Measurements from ENCODE around the gene C12orf43. TPM values are rescaled to one million over a fixed set of nuclear protein-coding genes. Genes with fewer than 3 reads are reported as not detected.

C12orf43 gene
- total RNA-seq, 2 experiments from 2014 or later, result 19.8 to 20.7 TPM

- CTCF ChIA-PET, result no interaction called here
- intact Hi-C loops (cut with micrococcal nuclease), result no loop called here
Measured at GRCh38 chr12:120978296-120979219, 37.7 kb downstream of the C12orf43 start, which contains the start of gene HNF1A. TSS of gene HNF1A (plus strand) at chr12:120978543. CDS start at chr12:120978769, 226 bp downstream.

GRCh38 chr12:120977531-120978295 is 38.6 kb downstream of the C12orf43 start:
- no peak overlapping the region for H3K4me3 Mint-ChIP-seq
- TF ChIP-seq CTCF (IDR thresholded peaks at IDR 0.05), result no peak
- ATAC-seq (no peak), DNase-seq (no peak)
- ChIA-PET CTCF (no interaction called here), POLR2A (interaction anchor here (1.0 kb wide), 1 partner anchor 18 kb away, joined by 3 read pairs; no protein-coding TSS in a partner anchor)
- H3K4me1 Mint-ChIP-seq (ENCODE audit: low read depth), result no peaks in the 10 kb centered on the region
- no peaks in the 10 kb centered on the region for H3K27me3 Mint-ChIP-seq
- intact Hi-C loops (cut with micrococcal nuclease), result no loop called here
- H3K36me3 Mint-ChIP-seq (ENCODE audit: low read depth), result no peaks in the 10 kb centered on the region
- H3K9me3 Mint-ChIP-seq, result no peaks in the 10 kb centered on the region
- H3K27ac Mint-ChIP-seq, result no peak overlapping the region

More at GRCh38 chr12:120978296-120979219, 37.7 kb downstream of the C12orf43 start, which contains the start of gene HNF1A:
- ATAC-seq (no peak), DNase-seq (no peak)
- no peaks in the 10 kb centered on the region for H3K27me3 Mint-ChIP-seq
- H3K36me3 Mint-ChIP-seq (ENCODE audit: low read depth), result no peaks in the 10 kb centered on the region
- no peaks in the 10 kb centered on the region for H3K9me3 Mint-ChIP-seq
- POLR2A ChIA-PET, result interaction anchor here (0.7 to 0.9 kb wide), 2 partner anchors 74 to 87 kb away, joined by 3 read pairs; no protein-coding TSS in a partner anchor
- no peak within 1 kb of the TSS for H3K4me3 Mint-ChIP-seq
- H3K4me1 Mint-ChIP-seq (ENCODE audit: low read depth), result no peaks in the 10 kb centered on the region
- no peak for TF ChIP-seq CTCF (IDR thresholded peaks at IDR 0.05)
- H3K27ac Mint-ChIP-seq, result no peak within 1 kb of the TSS

- POLR2A ChIA-PET, result interaction anchor here (1.3 kb wide), 1 partner anchor 43 kb away, joined by 3 read pairs; the partner anchor contains the start of gene C12orf43
- no peaks in the 10 kb centered on the region for H3K27me3 Mint-ChIP-seq
- H3K4me1 Mint-ChIP-seq (ENCODE audit: low read depth), result peaks cover 2% of the 10 kb centered on the region
- DNase-seq, result no peak
- H3K4me3 Mint-ChIP-seq, result no peak overlapping the region
- H3K27ac Mint-ChIP-seq, result no peak overlapping the region
- no peaks in the 10 kb centered on the region for H3K9me3 Mint-ChIP-seq
- no peaks in the 10 kb centered on the region for H3K36me3 Mint-ChIP-seq (ENCODE audit: low read depth)
- no peak for ATAC-seq
- CTCF ChIA-PET, result interaction anchor here (0.7 to 3.1 kb wide), 17 partner anchors 10 to 390 kb away, joined by 3 to 50 read pairs (median 5); partner anchors contain the start of genes CABP1 and POP5
- intact Hi-C loops (cut with micrococcal nuclease), result no loop called here
- TF ChIP-seq CTCF (IDR thresholded peaks at IDR 0.05), result no peak
Measured at GRCh38 chr12:120972870-120973543, 43.3 kb downstream of the C12orf43 start.

GRCh38 chr12:120971299-120972180 is 44.7 kb downstream of the C12orf43 start:
- intact Hi-C loops (cut with micrococcal nuclease), result no loop called here
- peaks cover 2% of the 10 kb centered on the region for H3K4me1 Mint-ChIP-seq (ENCODE audit: low read depth)
- H3K9me3 Mint-ChIP-seq, result no peaks in the 10 kb centered on the region
- no peak overlapping the region for H3K27ac Mint-ChIP-seq
- ATAC-seq (peak; percentile 98), DNase-seq (peak; percentile 57)
- peak; percentile 79 for TF ChIP-seq CTCF (IDR thresholded peaks at IDR 0.05)
- no peaks in the 10 kb centered on the region for H3K27me3 Mint-ChIP-seq
- no peaks in the 10 kb centered on the region for H3K36me3 Mint-ChIP-seq (ENCODE audit: low read depth)
- ChIA-PET POLR2A (interaction anchor here (1.2 kb wide), 1 partner anchor 246 kb away, joined by 3 read pairs; the partner anchor contains the start of gene ACADS), CTCF (interaction anchor here (0.6 to 3.1 kb wide), 62 partner anchors 8 to 389 kb away, joined by 3 to 50 read pairs (median 5); partner anchors contain the start of genes ACADS, CABP1, POP5 and UNC119B)
- no peak overlapping the region for H3K4me3 Mint-ChIP-seq

Measured in activated CD8-positive, alpha-beta T cell treated with anti-CD3 and anti-CD28 coated beads for 36 hours (primary cell).